ENCODE data around the gene TSHZ2.

Gene TSHZ2

DNA sequence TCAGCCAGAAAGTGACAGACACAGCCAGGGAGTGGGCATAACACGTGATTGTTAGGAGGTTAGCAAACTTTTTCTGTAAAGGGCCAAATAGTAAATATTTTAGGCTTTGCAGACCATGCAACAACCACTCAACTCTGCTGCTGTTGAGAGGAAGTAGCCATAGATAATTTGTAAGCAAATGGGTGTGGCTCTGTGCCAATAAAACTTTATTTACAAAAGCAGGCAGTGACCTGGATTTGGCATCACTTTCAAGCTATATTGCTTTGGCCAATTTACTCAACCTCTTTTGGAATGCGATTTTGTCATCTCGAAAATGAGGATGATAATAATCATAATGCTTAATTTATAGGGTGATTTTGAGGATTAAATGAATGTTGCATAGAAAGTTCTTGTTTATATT is 152.6 kb downstream of the TSHZ2 start:
- DNase-seq (ENCODE audit: low read depth in 2 of 2) = no peak
- TF ChIP-seq, protein P1, sequence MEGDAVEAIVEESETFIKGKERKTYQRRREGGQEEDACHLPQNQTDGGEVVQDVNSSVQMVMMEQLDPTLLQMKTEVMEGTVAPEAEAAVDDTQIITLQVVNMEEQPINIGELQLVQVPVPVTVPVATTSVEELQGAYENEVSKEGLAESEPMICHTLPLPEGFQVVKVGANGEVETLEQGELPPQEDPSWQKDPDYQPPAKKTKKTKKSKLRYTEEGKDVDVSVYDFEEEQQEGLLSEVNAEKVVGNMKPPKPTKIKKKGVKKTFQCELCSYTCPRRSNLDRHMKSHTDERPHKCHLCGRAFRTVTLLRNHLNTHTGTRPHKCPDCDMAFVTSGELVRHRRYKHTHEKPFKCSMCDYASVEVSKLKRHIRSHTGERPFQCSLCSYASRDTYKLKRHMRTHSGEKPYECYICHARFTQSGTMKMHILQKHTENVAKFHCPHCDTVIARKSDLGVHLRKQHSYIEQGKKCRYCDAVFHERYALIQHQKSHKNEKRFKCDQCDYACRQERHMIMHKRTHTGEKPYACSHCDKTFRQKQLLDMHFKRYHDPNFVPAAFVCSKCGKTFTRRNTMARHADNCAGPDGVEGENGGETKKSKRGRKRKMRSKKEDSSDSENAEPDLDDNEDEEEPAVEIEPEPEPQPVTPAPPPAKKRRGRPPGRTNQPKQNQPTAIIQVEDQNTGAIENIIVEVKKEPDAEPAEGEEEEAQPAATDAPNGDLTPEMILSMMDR (IDR thresholded peaks at IDR 0.05; ENCODE audit: low read depth, low read length) = no peak
- no peak overlapping the region for H3K4me3 ChIP-seq (replicated peaks in 1 of 2; ENCODE audit: low read depth in 2 of 2, low read length in 2 of 2)

DNA sequence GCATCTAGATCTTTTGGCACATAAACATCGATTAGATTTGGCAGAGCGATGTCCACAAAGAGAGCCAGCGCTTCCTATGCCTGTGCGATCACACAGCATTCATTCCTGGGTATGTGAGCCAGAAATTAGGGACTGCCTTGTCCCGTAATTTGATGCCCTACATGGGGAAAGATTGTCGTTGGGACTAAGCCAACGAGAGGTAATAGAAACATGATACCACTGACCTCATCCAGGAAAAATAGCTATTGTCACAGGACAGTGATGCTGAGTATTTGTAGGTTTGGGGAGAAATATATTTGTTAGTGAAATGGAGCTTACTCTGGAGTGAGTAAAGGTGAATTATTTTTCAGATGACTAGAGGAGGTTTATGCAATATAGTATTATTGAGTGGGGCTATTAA is 154.0 kb downstream of the TSHZ2 start:
- TF ChIP-seq, protein P1 (IDR thresholded peaks at IDR 0.05; ENCODE audit: low read depth, low read length) = no peak
- no peak overlapping the region for H3K4me3 ChIP-seq (replicated peaks in 1 of 2; ENCODE audit: low read depth in 2 of 2, low read length in 2 of 2)
- DNase-seq (ENCODE audit: low read depth in 2 of 2) = no peak

DNA sequence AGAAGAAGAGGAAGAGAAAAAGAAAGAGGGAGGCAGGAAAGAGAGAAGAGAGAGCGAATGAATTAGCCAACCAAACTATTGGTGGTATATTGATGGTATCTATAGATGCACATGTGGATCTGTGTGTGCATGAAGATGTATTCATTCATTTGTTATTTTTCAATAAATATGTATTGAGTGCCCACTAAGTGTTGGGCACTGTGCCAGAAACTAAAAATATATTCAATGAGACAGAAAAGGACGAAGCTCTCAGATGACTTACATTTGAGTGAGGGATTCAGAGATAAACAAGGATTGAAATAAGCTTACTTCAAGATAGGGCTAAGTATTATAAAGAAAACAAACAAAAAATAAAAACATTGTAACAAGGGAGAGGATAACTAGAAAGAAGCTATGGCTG is 154.9 kb downstream of the TSHZ2 start:
- H3K4me3 ChIP-seq (replicated peaks in 1 of 2; ENCODE audit: low read depth in 2 of 2, low read length in 2 of 2) = no peak overlapping the region
- no peak for DNase-seq (ENCODE audit: low read depth in 2 of 2)
- TF ChIP-seq, protein P1 (IDR thresholded peaks at IDR 0.05; ENCODE audit: low read depth, low read length) = no peak

DNA sequence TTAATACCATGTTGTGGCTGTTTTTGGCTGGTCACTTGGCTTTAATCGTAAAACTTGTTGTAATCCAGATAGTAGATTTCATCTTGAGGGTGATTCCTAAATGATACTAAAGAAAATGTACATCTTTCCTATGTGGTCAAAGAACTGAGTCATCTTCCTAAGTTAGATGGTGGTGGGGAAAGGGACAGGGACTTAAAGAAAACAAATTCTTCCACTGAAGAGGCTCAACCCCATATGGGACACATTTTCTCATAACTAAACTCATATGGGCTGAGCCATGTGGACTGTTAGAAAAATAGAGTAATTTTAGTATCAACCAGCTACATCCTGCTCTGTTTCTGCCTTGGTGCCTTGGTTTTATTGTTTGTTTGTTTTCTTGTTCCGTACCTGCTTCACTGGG is 155.8 kb downstream of the TSHZ2 start:
- TF ChIP-seq, protein P1 (IDR thresholded peaks at IDR 0.05; ENCODE audit: low read depth, low read length) = no peak

DNA sequence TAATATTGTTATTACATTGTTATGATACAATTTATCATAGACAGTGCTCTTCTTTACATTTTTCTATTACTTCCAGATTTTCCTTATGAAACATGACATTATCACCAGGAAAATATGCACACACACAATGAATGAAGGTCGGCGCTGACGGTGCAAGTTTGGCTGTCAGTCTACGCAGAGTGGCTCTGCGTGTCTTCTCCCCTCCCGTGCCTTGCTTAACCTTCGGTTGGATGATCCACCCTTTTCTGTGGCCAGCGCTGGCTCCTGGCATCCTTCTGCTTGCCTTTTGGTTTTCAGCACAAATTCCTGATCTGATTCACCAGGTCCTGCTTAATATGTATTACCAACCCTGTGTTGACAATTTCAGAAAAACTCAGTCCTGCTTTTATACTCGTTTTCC is 157.4 kb downstream of the TSHZ2 start:
- TF ChIP-seq, protein P1 (IDR thresholded peaks at IDR 0.05; ENCODE audit: low read depth, low read length) = no peak
- DNase-seq (ENCODE audit: low read depth in 2 of 2) = no peak
- no peak overlapping the region for H3K4me3 ChIP-seq (replicated peaks in 1 of 2; ENCODE audit: low read depth in 2 of 2, low read length in 2 of 2)

More for the DNA sequence above, 155.8 kb downstream of the TSHZ2 start:
- H3K4me3 ChIP-seq (replicated peaks in 1 of 2; ENCODE audit: low read depth in 2 of 2, low read length in 2 of 2) = no peak overlapping the region
- no peak for DNase-seq (ENCODE audit: low read depth in 2 of 2)

DNA sequence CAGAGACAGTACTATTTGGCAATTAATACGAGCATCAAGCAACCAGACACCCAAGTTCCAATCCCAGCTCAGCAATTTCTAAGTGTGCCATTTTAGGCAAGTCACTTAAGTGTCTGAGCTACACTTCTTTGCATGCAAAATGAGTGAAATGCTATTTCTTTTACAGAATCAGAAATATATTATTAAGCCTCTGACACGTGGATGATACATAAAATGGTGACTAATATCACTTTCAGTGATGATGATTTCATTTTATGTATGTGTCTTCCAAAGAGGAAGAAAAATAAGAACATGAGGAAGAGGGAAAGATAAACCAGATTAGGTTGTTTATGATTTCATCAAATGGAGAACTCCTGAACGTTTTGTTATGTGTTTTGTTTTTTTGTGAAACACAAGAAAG is 158.6 kb downstream of the TSHZ2 start:
- TF ChIP-seq, protein P1 (IDR thresholded peaks at IDR 0.05; ENCODE audit: low read depth, low read length) = no peak
- no peak for DNase-seq (ENCODE audit: low read depth in 2 of 2)
- no peak overlapping the region for H3K4me3 ChIP-seq (replicated peaks in 1 of 2; ENCODE audit: low read depth in 2 of 2, low read length in 2 of 2)

DNA sequence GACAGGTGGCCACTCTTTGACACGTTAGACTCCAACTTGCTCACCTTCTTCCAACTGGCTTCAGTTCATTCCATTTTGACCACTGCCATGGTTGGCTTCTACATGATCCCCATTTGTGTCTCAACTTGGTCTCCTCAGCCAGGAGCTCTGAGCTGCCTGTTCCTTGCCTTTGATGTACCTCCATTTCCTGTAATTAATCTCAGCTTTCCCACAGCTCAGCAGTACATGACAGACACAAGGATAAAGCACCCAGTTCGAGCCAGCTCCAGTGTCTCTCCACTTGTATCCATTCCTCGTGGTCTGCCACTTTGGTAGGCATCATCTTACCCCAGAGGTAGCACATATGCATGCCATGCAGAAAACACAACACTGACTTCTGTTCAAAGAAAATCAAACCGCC is 161.0 kb downstream of the TSHZ2 start:
- DNase-seq (ENCODE audit: low read depth in 2 of 2) = no peak
- H3K4me3 ChIP-seq (replicated peaks in 1 of 2; ENCODE audit: low read depth in 2 of 2, low read length in 2 of 2) = no peak overlapping the region
- TF ChIP-seq, protein P1 (IDR thresholded peaks at IDR 0.05; ENCODE audit: low read depth, low read length) = no peak

Measured in cardiac fibroblast (primary cell).